GM18526 (cell line): Measurements from ENCODE around the gene REEP3.

Experiments
- POLR2A ChIP-seq: IDR thresholded peaks from 3 replicates; pipeline ENCODE4 v1.6.1; 2011; ENCODE audit not compliant: insufficient read length; ENCODE audit errors: extremely low read depth

The REEP3 gene

GRCh38 chr10:63651864-63652263, 130.7 kb downstream of the REEP3 start:
- TF ChIP-seq POLR2A = no peak

DNA sequence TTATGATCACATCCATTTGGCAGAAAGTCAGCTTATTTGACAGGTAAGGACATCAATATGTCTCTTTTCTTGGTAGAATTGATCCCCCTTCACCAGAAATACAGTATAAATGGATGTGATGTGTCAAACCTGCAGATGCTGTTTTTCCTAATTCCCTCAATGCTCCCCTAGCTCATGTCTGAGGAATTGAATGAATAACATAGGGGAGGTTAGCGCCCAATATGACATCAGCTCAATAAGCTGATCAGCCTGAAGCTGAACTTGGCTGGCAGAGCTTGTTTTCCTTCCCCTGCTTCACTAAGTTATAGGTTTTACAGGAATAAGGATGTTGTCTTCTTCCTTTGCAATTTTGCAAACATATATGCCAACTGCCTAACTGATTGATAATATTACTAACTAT, 132.5 kb downstream of the REEP3 start:
- no peak for TF ChIP-seq POLR2A

GRCh38 chr10:63657761-63658160, 136.6 kb downstream of the REEP3 start:
- TF ChIP-seq POLR2A = no peak

GRCh38 chr10:63661347-63661746, 140.1 kb downstream of the REEP3 start:
- TF ChIP-seq POLR2A = no peak

GRCh38 chr10:63664341-63664885, 143.2 kb downstream of the REEP3 start:
- TF ChIP-seq POLR2A = no peak

DNA sequence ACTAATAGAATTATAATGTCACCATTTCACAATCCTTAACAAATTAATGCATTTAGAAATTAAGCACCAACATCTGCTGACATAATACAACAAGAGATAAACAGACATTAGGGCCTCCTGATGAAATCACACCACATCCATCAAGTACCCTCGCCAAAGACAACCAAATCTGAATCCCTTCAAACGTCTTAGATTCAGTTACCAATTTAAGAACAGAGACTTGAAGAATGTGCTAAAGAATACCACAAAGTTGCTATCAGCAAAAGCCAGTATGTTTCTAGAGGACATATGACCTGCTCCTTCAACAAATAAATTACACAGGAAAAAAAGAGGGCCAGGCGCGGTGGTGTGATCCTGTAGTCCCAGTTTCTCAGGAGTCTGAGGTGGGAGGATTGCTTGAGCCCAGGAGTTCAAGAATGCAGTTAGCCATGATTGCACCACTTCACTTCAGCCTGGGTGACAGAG, 144.5 kb downstream of the REEP3 start:
- no peak for TF ChIP-seq POLR2A

- TF ChIP-seq POLR2A = no peak
Observed at GRCh38 chr10:63666836-63667383, 145.7 kb downstream of the REEP3 start.

- TF ChIP-seq POLR2A = no peak
Observed at GRCh38 chr10:63667596-63668480, 146.6 kb downstream of the REEP3 start.

DNA sequence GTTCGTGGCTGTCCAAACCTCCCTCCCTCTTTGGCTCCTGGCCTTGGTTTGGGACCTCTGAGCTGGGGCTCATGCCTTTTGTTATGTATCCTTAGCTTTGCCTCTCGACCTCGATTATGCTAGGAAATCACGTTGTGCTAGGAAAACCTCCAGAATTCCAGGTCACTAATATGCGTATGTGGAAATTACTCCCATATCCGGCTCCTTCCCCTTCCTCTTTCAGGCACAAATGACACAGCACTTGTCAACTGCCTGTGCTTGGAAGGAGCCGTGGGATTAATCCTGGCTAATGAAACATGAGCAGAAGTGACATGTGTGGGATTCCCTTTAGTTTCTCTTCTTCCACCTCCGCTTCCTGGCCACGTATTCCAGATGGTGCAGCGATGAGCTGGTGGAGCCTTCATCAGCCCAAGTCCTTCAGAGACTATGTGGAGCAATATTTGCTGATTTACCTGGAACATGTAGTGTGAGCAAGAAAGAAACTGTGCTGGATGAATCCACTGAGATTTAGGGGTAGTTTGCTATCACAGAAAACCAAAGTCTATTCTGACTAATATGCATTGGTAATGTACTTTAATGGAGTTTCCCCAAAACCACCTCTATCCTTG, 149.2 kb downstream of the REEP3 start:
- TF ChIP-seq POLR2A = no peak

- no peak for TF ChIP-seq POLR2A
Observed at GRCh38 chr10:63671317-63671937, 150.2 kb downstream of the REEP3 start.

- no peak for TF ChIP-seq POLR2A
Observed at GRCh38 chr10:63672491-63672890, 151.3 kb downstream of the REEP3 start.

DNA sequence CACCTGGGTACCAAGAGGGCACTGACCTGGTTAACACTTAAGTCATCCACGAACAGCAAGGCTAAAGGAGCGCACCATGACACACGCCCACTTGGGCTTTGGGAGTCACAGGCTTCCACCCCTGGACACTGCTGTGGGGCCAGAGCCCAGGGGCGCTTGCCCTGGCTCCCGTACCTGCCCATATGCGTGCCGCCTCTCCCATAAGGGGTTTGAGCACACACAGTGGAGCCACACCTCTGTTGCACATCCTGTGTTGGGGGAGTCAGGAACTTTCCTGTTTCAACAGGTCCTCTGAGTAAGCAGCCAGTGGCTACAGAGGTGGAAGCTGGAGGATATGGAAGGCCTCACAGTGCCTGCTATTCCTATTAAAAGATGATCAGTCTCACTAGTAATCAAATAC, 152.0 kb downstream of the REEP3 start:
- no peak for TF ChIP-seq POLR2A

DNA sequence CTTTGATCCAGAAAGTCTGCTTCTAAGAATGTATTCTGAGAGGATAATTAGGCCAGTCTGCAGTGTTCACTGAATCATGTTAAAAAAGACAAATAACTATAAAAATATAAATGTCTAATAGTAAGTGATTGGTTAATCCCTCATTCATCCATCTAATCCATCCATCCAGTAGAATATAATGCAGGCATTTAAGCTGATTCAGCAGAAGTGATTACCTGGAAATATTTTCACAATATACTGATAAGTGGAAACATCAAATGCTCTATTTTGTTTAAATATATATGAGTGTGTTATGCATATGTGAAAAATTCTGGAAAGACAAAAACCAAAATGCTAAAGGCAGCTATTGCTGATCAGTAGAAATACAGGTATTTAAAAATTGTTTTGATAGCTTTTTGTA, 152.6 kb downstream of the REEP3 start:
- TF ChIP-seq POLR2A = no peak
